Measurements from ENCODE around the gene PAX7.
"Not testable (repeated sequence)": the region's sequence is repeated elsewhere in the genome, so short reads cannot be mapped to it uniquely, and the experiment has no call there.

PAX7 gene

DNA sequence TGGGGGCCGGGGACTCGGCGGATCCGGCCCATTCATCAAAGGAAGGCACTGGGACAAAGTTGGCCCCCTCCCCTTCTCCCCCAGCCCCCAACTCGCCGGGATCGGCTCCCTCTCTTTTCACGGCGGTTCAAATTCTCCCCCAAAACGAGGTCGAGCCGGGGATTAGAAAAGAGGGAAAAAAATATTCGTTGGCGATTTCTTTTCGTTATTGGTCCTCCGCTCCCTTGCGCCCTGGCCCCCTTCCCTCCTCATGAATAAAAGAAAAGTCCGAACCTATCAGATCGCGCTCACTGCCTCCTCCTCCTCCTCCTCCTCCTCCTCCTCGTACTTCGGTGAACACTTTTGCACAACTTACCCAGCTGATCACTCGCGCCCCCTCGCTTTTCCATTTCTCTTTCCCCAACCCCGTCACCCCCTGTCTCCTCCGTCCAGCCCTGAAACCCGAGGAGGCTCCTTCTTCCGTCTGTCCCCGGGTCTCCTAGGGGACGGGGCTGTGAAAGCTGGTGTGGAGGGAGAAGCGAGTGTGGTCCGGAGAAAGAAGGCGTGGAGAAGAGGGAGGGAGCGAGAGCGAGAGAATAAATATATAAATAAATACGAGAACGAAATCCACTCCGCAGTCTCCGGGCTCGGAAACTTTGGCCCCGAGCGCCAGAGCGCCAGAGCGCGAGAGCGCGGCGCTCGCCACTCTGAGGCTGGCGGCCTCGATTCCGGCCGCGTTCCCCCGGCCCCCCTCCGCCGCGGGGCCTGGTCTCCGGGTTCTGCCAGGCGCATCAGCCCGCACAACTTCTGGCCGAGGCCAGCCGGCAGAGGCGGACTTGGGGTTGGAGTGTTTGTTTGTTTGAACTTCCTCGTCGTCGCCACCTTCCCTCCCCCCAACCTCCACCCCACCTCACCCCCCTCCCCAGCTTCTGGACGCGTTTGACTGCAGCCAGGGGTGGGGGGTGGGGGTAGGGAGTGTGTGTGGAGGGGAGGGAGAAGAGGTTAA lies at the start of gene PAX7:
PAX7 (plus strand) TSS at position 336 of the 985 bp plus-strand sequence. CDS start 758 bp downstream, outside the sequence.
- H3K27ac Mint-ChIP-seq, result no peak within 1 kb of the TSS
- peaks cover 24% of the 10 kb centered on the region for H3K4me1 Mint-ChIP-seq (ENCODE audit: low read depth)
- H3K9me3 Mint-ChIP-seq, result no peaks in the 10 kb centered on the region
- H3K36me3 Mint-ChIP-seq (ENCODE audit: low read depth), result no peaks in the 10 kb centered on the region
- peaks cover 93% of the 10 kb centered on the region for H3K27me3 Mint-ChIP-seq
- DNase-seq, result no peak
- H3K4me3 Mint-ChIP-seq, result peak within 1 kb of the TSS; percentile 32

DNA sequence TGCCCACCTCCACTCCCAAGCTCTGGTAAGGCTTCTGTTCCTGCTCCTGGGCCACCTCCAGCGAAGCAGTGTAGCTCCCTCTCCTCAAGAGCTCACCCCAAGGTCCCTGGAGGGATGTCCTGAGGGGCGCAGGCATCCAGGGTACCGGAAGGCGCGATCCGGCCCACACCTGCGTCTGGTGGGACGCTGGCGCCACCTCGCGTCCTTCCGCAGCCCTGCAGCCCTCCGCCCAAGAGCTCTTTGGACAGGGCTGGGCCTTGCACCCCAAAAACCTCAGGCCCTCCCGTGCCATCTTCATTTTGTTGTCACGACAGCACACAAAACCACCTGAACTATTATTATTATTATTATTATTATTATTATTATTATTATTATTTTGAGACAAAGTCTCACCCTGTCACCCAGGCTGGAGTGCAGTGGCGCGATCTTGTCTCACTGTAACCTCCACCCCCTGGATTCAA lies 49.2 kb upstream of the PAX7 start:
- no peaks in the 10 kb centered on the region for H3K36me3 Mint-ChIP-seq (ENCODE audit: low read depth)
- H3K27ac Mint-ChIP-seq, result no peak overlapping the region
- H3K4me1 Mint-ChIP-seq (ENCODE audit: low read depth), result no peaks in the 10 kb centered on the region
- no peaks in the 10 kb centered on the region for H3K9me3 Mint-ChIP-seq
- no peak overlapping the region for H3K4me3 Mint-ChIP-seq
- peaks cover 37% of the 10 kb centered on the region for H3K27me3 Mint-ChIP-seq
- DNase-seq, result peak; percentile 63

DNA sequence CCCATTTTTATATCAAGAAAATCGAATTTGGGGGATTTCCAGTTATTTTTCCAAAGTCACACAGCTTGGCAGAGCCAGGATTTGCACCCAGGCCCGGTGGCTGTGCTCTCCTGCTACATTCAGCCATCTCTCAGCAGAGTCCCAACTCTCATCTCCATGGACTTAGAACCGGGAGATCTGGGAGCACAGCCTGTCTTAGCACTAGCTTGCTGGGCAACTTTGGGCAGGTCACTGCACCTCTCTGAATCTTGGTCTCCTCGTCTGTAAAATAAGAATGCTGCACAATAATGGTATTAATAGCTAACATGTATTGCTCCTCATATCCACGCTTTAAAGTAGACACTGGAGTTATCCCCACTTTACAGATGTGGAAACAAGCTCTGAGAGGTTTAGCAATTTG lies 47.8 kb upstream of the PAX7 start:
- Mint-ChIP-seq H3K9me3 (no peaks in the 10 kb centered on the region), H3K4me1 (ENCODE audit: low read depth) (no peaks in the 10 kb centered on the region)

DNA sequence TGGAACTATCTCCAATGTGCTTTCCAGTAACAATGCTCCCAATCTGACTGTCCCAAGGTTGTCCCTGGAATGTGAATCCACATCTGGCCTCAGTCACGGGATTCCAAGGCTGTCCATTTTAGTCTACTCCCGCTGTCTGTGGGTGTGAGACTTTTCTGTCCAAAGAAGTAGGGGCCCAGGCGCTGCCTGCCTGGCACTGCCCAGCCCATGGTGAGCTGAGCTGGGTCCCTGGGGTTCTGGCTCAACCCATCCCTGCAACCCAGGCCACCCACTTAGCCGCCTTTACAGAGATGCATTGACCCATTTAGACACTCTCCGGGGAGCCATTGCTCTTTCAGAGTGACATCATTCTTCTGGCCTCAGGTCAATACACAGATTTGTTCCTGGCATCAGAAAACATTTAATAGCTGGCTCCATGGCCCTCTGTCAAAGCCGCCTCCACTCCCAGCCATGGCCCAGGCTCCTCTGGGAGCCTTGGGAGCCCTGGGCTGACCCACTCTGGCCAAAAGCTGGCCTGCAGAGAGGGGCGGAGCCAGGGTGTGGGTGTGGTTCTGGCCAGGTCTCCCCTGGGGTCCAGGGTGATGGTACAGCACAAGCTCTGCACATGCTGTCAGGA lies 47.2 kb upstream of the PAX7 start:
- Mint-ChIP-seq H3K27me3 (peaks cover 56% of the 10 kb centered on the region), H3K27ac (no peak overlapping the region), H3K36me3 (ENCODE audit: low read depth) (no peaks in the 10 kb centered on the region), H3K9me3 (no peaks in the 10 kb centered on the region), H3K4me1 (ENCODE audit: low read depth) (no peaks in the 10 kb centered on the region), H3K4me3 (no peak overlapping the region)
- no peak for DNase-seq

More for the DNA sequence above, 47.8 kb upstream of the PAX7 start:
- H3K4me3 Mint-ChIP-seq, result no peak overlapping the region
- DNase-seq, result no peak
- peaks cover 51% of the 10 kb centered on the region for H3K27me3 Mint-ChIP-seq
- H3K27ac Mint-ChIP-seq, result no peak overlapping the region
- H3K36me3 Mint-ChIP-seq (ENCODE audit: low read depth), result no peaks in the 10 kb centered on the region

- DNase-seq; H3K27ac Mint-ChIP-seq; H3K4me3 Mint-ChIP-seq; H3K36me3 Mint-ChIP-seq (ENCODE audit: low read depth); H3K4me1 Mint-ChIP-seq (ENCODE audit: low read depth); H3K9me3 Mint-ChIP-seq: not testable (repeated sequence)
- H3K27me3 Mint-ChIP-seq, result peaks cover 63% of the 10 kb centered on the region
Measured at GRCh38 chr1:18586016-18586415, 44.6 kb upstream of the PAX7 start.

DNA sequence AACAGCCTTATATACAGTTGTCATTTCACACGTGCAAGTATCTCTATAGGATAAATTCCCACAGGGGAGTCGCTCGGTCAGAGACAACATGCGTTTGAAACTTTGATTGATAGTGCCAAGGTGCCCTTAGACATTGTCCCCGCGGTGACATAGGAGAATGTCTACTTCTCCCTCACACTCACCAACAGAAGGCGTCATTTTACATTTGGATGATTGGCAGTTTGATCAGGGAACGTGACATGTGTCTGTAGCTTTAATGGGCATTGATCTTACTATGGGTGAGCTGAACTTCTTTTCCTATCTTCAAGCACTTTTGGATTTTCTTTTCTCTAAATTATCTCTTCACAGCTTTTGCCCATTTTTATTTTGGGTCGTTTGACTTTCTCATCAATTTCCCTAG lies 42.6 kb upstream of the PAX7 start:
- Mint-ChIP-seq H3K9me3 (no peaks in the 10 kb centered on the region), H3K36me3 (ENCODE audit: low read depth) (no peaks in the 10 kb centered on the region), H3K27me3 (peaks cover 57% of the 10 kb centered on the region), H3K4me1 (ENCODE audit: low read depth) (no peaks in the 10 kb centered on the region), H3K27ac (no peak overlapping the region), H3K4me3 (no peak overlapping the region)
- DNase-seq, result no peak

DNA sequence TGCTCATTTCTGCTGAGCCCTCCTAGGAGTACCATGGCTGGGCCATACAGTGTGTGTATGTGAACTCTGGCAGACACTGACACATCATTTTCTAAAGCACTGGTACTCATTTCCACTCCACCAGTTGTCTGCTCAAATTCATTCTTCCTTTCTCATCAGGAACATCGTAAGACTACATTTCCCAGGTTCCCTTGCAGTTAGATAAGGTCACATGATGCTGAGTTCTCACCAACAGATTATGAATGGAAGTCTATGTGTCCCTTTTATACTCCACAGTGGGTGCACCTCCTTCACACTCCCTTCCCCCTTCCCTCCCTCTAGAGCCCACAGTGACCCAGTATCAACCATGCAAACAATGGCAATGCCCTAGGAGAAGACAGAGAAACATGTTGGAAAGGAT lies 38.3 kb upstream of the PAX7 start:
- Mint-ChIP-seq H3K4me1 (ENCODE audit: low read depth) (no peaks in the 10 kb centered on the region), H3K4me3 (no peak overlapping the region), H3K9me3 (no peaks in the 10 kb centered on the region), H3K27me3 (peaks cover 51% of the 10 kb centered on the region), H3K36me3 (ENCODE audit: low read depth) (no peaks in the 10 kb centered on the region), H3K27ac (no peak overlapping the region)
- DNase-seq, result no peak

- no peaks in the 10 kb centered on the region for H3K9me3 Mint-ChIP-seq
Measured at GRCh38 chr1:18597160-18598042, 33.2 kb upstream of the PAX7 start.

GRCh38 chr1:18599086-18599485 lies 31.6 kb upstream of the PAX7 start:
- Mint-ChIP-seq H3K36me3 (ENCODE audit: low read depth) (no peaks in the 10 kb centered on the region), H3K4me1 (ENCODE audit: low read depth) (no peaks in the 10 kb centered on the region), H3K9me3 (no peaks in the 10 kb centered on the region), H3K27ac (no peak overlapping the region), H3K27me3 (peaks cover 39% of the 10 kb centered on the region), H3K4me3 (no peak overlapping the region)
- no peak for DNase-seq

More at GRCh38 chr1:18597160-18598042, 33.2 kb upstream of the PAX7 start:
- DNase-seq, result peak; percentile 77
- Mint-ChIP-seq H3K36me3 (ENCODE audit: low read depth) (no peaks in the 10 kb centered on the region), H3K4me3 (no peak overlapping the region), H3K27ac (no peak overlapping the region), H3K4me1 (ENCODE audit: low read depth) (no peaks in the 10 kb centered on the region), H3K27me3 (peaks cover 48% of the 10 kb centered on the region)

DNA sequence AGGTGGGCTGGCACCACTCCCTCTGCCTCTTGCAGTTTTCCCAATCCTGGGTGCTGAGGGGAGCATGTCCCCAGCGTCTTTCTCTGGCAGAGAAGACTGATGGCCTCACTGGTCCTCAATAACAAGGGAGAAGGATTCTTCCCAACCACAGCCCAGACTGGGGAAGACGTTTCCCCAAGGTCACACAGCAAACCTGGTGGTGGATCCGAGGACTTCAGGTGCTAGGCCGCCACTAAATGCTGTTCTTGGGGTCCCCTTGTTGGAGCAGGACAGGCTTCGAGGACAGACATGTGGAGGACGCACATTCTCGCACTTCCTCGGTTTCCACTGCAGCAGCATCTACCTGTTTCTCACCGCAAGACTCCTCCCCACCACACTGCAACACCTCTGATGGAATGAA lies 30.9 kb upstream of the PAX7 start:
- H3K4me1 Mint-ChIP-seq (ENCODE audit: low read depth), result no peaks in the 10 kb centered on the region
- peaks cover 35% of the 10 kb centered on the region for H3K27me3 Mint-ChIP-seq

DNA sequence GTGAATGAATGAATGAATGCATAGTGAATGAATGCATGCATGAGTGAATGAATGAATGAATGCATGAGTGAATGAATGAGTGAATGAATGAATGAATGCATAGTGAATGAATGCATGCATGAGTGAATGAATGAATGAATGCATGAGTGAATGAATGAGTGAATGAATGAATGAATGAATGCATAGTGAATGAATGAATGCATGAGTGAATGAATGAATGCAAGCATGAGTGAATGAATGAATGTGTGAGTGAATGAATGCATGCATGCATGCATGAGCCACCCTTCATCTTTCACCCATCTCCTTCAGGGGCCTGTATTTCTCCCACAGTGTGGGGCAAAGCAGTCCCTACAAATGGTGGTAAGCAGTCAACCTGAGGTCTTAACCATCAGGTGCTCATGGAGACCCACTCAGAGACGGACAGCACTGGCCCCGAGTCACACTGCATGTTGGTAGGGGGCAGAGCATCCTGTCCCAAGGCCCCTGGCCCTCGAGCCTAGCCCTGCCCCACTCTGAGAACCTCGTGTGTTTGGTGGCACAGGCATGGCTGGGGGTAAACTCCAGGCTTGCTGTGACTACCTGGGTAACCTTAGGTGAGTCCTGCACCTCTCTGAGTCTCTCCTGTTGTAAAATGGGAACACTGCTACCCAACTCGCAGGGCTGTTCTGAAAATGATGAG lies 28.0 kb upstream of the PAX7 start:
- no peaks in the 10 kb centered on the region for H3K36me3 Mint-ChIP-seq (ENCODE audit: low read depth)
- no peak overlapping the region for H3K27ac Mint-ChIP-seq
- H3K4me1 Mint-ChIP-seq (ENCODE audit: low read depth), result no peaks in the 10 kb centered on the region
- H3K27me3 Mint-ChIP-seq, result peaks cover 18% of the 10 kb centered on the region
- no peak for DNase-seq
- H3K4me3 Mint-ChIP-seq, result no peak overlapping the region
- H3K9me3 Mint-ChIP-seq, result no peaks in the 10 kb centered on the region

More for the DNA sequence above, 30.9 kb upstream of the PAX7 start:
- no peak overlapping the region for H3K4me3 Mint-ChIP-seq
- H3K36me3 Mint-ChIP-seq (ENCODE audit: low read depth), result no peaks in the 10 kb centered on the region
- no peaks in the 10 kb centered on the region for H3K9me3 Mint-ChIP-seq
- H3K27ac Mint-ChIP-seq, result no peak overlapping the region
- DNase-seq, result no peak

GRCh38 chr1:18603212-18603852 lies 27.3 kb upstream of the PAX7 start:
- Mint-ChIP-seq H3K4me3 (no peak overlapping the region), H3K27ac (no peak overlapping the region), H3K27me3 (peaks cover 17% of the 10 kb centered on the region), H3K4me1 (ENCODE audit: low read depth) (no peaks in the 10 kb centered on the region), H3K9me3 (no peaks in the 10 kb centered on the region), H3K36me3 (ENCODE audit: low read depth) (no peaks in the 10 kb centered on the region)
- no peak for DNase-seq

GRCh38 chr1:18606443-18607288 lies 24.0 kb upstream of the PAX7 start:
- DNase-seq, result no peak
- Mint-ChIP-seq H3K36me3 (ENCODE audit: low read depth) (no peaks in the 10 kb centered on the region), H3K9me3 (no peaks in the 10 kb centered on the region), H3K27me3 (peaks cover 18% of the 10 kb centered on the region), H3K4me3 (no peak overlapping the region), H3K4me1 (ENCODE audit: low read depth) (no peaks in the 10 kb centered on the region), H3K27ac (no peak overlapping the region)

Data from activated T-cell treated with anti-CD3 and anti-CD28 coated beads, Interleukin-2, amount 50 U/mL, for 24 hours (primary cell).